ENCODE results near the gene IFT88. TPM values are rescaled to one million over a fixed set of nuclear protein-coding genes. Genes with fewer than 3 reads are reported as not detected.
"Not testable (repeated sequence)": the region's sequence is repeated elsewhere in the genome, so short reads cannot be mapped to it uniquely, and the experiment has no call there.

Gene IFT88
- total RNA-seq, 2 donors from 2014 or later: 7.0 to 9.3 TPM

DNA sequence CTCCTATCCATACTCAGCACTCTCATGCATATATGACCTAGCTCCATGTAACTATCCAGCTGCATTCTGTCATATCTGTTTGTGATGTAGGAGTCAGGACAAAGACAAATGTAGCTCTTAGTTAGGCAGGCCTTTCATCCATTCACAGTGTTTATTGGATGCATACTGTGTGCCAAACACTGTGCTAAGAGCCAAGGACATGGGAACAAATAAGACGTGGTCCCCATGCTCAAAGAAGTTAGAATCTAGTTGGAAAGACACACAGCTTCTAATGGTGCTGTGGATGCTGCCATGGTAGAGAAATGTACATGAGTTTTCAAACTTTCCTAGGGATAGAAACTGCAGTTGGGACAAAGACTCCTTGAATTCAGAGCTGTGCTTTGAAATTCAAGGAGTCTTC lies 104.8 kb downstream of the IFT88 start:
- Mint-ChIP-seq H3K36me3 (ENCODE audit: low read depth) (peaks cover 8% of the 10 kb centered on the region), H3K27ac (no peak overlapping the region), H3K4me1 (no peaks in the 10 kb centered on the region), H3K4me3 (no peak overlapping the region), H3K27me3 (no peaks in the 10 kb centered on the region)
- H3K9me3 ChIP-seq (ENCODE audit: control insufficient read depth, low read length, poor library complexity, severe bottlenecking): no peaks in the 10 kb centered on the region
- ATAC-seq (no peak), DNase-seq (no peak)

DNA sequence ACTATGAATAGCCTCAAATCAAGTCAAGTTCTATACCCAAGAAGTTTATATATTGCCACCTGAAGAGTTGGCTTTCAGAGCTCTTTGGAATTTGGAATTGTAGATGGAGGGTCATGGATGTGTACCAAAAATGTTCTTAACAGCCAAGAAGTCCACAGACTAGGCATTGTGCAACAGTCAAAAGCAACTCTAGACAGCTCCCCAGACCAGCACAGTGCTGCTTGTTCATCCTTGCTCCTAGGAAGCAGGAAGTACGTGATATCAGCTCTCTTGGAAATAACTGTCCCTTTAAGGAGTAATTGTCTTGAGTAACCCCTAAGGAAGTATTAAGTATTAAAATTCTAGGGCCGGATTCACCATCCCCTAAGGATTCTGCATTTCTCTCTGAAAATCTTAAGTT lies 105.8 kb downstream of the IFT88 start:
- Mint-ChIP-seq H3K4me1 (no peaks in the 10 kb centered on the region), H3K27me3 (no peaks in the 10 kb centered on the region), H3K27ac (no peak overlapping the region), H3K4me3 (no peak overlapping the region), H3K36me3 (ENCODE audit: low read depth) (peaks cover 8% of the 10 kb centered on the region)
- ATAC-seq: no peak
- H3K9me3 ChIP-seq (ENCODE audit: control insufficient read depth, low read length, poor library complexity, severe bottlenecking): no peaks in the 10 kb centered on the region
- no peak for DNase-seq

GRCh38 chr13:20673715-20674114 lies 106.8 kb downstream of the IFT88 start:
- H3K36me3 Mint-ChIP-seq (ENCODE audit: low read depth): peaks cover 8% of the 10 kb centered on the region
- H3K27ac Mint-ChIP-seq: no peak overlapping the region

GRCh38 chr13:20676213-20676612 lies 109.3 kb downstream of the IFT88 start:
- Mint-ChIP-seq H3K27ac (peak overlapping the region; percentile 54), H3K36me3 (ENCODE audit: low read depth) (peaks cover 13% of the 10 kb centered on the region), H3K4me1 (no peaks in the 10 kb centered on the region), H3K27me3 (no peaks in the 10 kb centered on the region), H3K4me3 (no peak overlapping the region)
- no peaks in the 10 kb centered on the region for H3K9me3 ChIP-seq (ENCODE audit: control insufficient read depth, low read length, poor library complexity, severe bottlenecking)
- ATAC-seq (no peak), DNase-seq (no peak)

More at GRCh38 chr13:20673715-20674114, 106.8 kb downstream of the IFT88 start:
- DNase-seq (no peak), ATAC-seq (no peak)
- H3K9me3 ChIP-seq (ENCODE audit: control insufficient read depth, low read length, poor library complexity, severe bottlenecking): no peaks in the 10 kb centered on the region
- no peaks in the 10 kb centered on the region for H3K4me1 Mint-ChIP-seq
- no peaks in the 10 kb centered on the region for H3K27me3 Mint-ChIP-seq
- H3K4me3 Mint-ChIP-seq: no peak overlapping the region

GRCh38 chr13:20678606-20679005 lies 111.6 kb downstream of the IFT88 start:
- not testable (repeated sequence) for H3K4me3 Mint-ChIP-seq; H3K27me3 Mint-ChIP-seq; H3K4me1 Mint-ChIP-seq; H3K9me3 ChIP-seq (ENCODE audit: control insufficient read depth, low read length, poor library complexity, severe bottlenecking); DNase-seq; H3K27ac Mint-ChIP-seq; ATAC-seq
- peaks cover 13% of the 10 kb centered on the region for H3K36me3 Mint-ChIP-seq (ENCODE audit: low read depth)

GRCh38 chr13:20679879-20680278 lies 112.9 kb downstream of the IFT88 start:
- Mint-ChIP-seq H3K4me3 (no peak overlapping the region), H3K27me3 (no peaks in the 10 kb centered on the region), H3K27ac (no peak overlapping the region), H3K4me1 (no peaks in the 10 kb centered on the region), H3K36me3 (ENCODE audit: low read depth) (peaks cover 12% of the 10 kb centered on the region)
- ATAC-seq: no peak
- no peak for DNase-seq
- no peaks in the 10 kb centered on the region for H3K9me3 ChIP-seq (ENCODE audit: control insufficient read depth, low read length, poor library complexity, severe bottlenecking)

DNA sequence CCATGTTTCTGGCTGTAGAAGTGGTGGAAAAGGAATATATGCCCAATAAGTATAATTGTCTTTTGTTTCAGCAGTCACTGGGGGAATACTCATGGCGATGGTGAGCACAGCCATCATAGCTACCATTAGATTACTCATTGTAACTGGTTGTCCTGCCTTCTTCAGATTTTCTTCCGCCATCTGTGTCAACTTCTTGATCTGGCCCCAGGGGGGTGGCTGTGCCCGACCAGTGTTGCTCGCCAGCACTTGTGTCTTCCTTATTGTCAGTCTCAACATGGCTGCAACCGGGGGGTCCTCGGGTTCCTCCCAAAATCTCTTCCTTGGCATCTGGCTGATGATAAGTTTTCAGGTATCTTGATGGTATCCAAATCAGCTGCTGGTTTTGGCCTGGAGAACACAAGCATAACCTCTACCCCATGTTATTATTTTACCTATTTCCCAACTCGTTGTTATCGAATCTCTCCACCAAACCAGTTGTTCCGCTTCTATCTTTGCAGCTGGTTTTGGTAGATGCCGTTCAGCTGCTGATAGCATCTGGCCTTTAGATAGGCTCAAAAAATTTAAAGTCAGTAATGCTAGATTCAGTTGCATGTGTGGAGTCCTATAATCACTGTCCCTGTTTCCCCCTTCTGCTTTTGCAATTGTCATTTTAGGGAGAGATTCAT lies 113.6 kb downstream of the IFT88 start:
- H3K4me1 Mint-ChIP-seq: no peaks in the 10 kb centered on the region
- peaks cover 12% of the 10 kb centered on the region for H3K36me3 Mint-ChIP-seq (ENCODE audit: low read depth)
- no peak overlapping the region for H3K4me3 Mint-ChIP-seq
- ATAC-seq (no peak), DNase-seq (no peak)
- no peak overlapping the region for H3K27ac Mint-ChIP-seq
- no peaks in the 10 kb centered on the region for H3K27me3 Mint-ChIP-seq
- H3K9me3 ChIP-seq (ENCODE audit: control insufficient read depth, low read length, poor library complexity, severe bottlenecking): no peaks in the 10 kb centered on the region

GRCh38 chr13:20681481-20681880 lies 114.5 kb downstream of the IFT88 start:
- not testable (repeated sequence) for H3K4me1 Mint-ChIP-seq; H3K36me3 Mint-ChIP-seq (ENCODE audit: low read depth); H3K4me3 Mint-ChIP-seq; H3K27me3 Mint-ChIP-seq; H3K27ac Mint-ChIP-seq; ATAC-seq; DNase-seq; H3K9me3 ChIP-seq (ENCODE audit: control insufficient read depth, low read length, poor library complexity, severe bottlenecking)

DNA sequence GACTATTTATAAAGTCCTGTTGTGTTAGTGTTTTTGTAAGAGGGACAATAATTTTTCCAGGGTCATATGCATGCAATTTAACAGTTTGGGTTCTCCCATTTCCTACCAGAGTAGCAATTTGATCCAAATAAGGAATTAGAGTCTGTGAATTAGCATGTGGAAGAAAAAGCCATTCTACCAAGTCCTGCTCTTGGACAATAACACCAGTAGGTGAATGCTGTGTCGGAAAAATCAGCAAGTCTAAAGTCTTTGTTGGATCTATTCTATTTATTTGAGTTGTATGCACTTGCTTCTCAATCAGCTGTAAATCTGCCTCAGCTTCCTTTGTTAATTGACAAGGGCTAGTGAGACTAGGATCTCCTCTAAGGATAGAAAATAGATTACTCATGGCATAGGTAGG lies 115.1 kb downstream of the IFT88 start:
- Mint-ChIP-seq H3K27ac (no peak overlapping the region), H3K27me3 (no peaks in the 10 kb centered on the region), H3K4me3 (no peak overlapping the region), H3K4me1 (no peaks in the 10 kb centered on the region), H3K36me3 (ENCODE audit: low read depth) (peaks cover 9% of the 10 kb centered on the region)
- no peak for ATAC-seq
- no peaks in the 10 kb centered on the region for H3K9me3 ChIP-seq (ENCODE audit: control insufficient read depth, low read length, poor library complexity, severe bottlenecking)
- no peak for DNase-seq

DNA sequence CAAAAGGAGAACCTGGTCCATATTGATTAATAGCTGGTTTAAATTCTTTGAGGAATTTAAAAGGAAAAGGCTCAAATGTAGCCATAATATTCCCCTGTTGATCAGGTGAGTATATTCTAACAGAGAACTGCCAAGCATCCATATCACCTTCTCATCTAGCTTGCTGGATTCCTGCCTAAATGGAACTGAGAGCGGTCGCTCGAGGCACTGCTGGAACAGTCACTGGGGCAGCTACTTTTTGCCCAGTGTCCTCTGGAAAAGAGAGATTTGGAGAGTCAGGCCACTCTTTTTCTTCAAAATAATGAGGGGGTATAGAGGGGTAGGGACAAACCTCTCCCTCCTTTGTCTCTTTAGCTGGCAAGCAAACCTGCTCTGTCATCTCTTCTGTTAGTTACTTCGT lies 117.1 kb downstream of the IFT88 start:
- no peaks in the 10 kb centered on the region for H3K4me1 Mint-ChIP-seq
- H3K36me3 Mint-ChIP-seq (ENCODE audit: low read depth): peaks cover 9% of the 10 kb centered on the region
- H3K4me3 Mint-ChIP-seq: no peak overlapping the region
- DNase-seq: no peak
- H3K9me3 ChIP-seq (ENCODE audit: control insufficient read depth, low read length, poor library complexity, severe bottlenecking): no peaks in the 10 kb centered on the region
- no peak overlapping the region for H3K27ac Mint-ChIP-seq
- no peaks in the 10 kb centered on the region for H3K27me3 Mint-ChIP-seq
- no peak for ATAC-seq

DNA sequence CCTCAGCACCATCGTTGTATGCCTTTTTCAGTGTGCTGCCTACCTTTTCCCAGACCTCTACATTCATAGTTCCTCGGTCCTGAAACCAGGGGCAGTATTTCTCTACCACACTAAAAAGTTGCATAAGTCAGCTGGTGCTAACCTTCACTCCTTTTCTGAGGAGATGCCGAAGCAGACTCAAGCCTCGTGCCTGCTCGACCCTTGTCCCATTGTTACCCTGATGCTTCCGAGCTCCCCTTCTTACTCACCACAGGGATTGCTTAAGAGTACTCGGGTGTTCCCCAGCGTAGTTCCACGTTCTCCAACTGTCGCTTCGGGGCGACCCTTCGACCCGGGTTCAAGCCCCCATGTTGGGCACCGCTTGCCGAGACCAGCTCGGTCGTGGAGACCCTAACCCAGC lies 117.6 kb downstream of the IFT88 start:
- peaks cover 9% of the 10 kb centered on the region for H3K36me3 Mint-ChIP-seq (ENCODE audit: low read depth)
- H3K4me3 Mint-ChIP-seq: no peak overlapping the region
- H3K9me3 ChIP-seq (ENCODE audit: control insufficient read depth, low read length, poor library complexity, severe bottlenecking): no peaks in the 10 kb centered on the region
- no peak for DNase-seq
- H3K4me1 Mint-ChIP-seq: no peaks in the 10 kb centered on the region
- H3K27ac Mint-ChIP-seq: no peak overlapping the region
- H3K27me3 Mint-ChIP-seq: no peaks in the 10 kb centered on the region
- no peak for ATAC-seq

GRCh38 chr13:20685092-20685491 lies 118.1 kb downstream of the IFT88 start:
- no peaks in the 10 kb centered on the region for H3K27me3 Mint-ChIP-seq
- ATAC-seq: no peak

DNA sequence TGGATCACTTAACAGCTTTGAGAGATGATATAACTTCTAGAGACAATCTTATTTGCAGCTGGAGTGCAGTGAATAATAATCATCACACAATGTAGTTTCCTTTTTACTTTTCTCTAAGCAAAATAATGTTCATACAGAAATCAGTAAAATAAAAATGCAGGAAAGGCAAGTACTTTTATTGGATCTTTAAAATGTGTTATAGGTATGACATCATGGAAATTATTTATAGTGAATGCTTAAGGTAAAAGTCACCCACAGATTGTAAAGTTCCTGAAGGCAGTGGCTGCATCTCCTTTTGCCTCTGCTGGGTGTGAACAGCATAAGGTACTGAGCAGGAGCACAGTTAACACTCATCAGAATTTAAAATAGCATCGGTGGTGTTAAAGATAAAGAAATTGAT lies 119.2 kb downstream of the IFT88 start:
- Mint-ChIP-seq H3K4me3 (no peak overlapping the region), H3K36me3 (ENCODE audit: low read depth) (peaks cover 4% of the 10 kb centered on the region), H3K27ac (no peak overlapping the region), H3K27me3 (no peaks in the 10 kb centered on the region), H3K4me1 (no peaks in the 10 kb centered on the region)
- ATAC-seq (no peak), DNase-seq (no peak)
- no peaks in the 10 kb centered on the region for H3K9me3 ChIP-seq (ENCODE audit: control insufficient read depth, low read length, poor library complexity, severe bottlenecking)

More at GRCh38 chr13:20685092-20685491, 118.1 kb downstream of the IFT88 start:
- Mint-ChIP-seq H3K4me1 (no peaks in the 10 kb centered on the region), H3K27ac (no peak overlapping the region), H3K36me3 (ENCODE audit: low read depth) (peaks cover 9% of the 10 kb centered on the region), H3K4me3 (no peak overlapping the region)
- DNase-seq: no peak
- H3K9me3 ChIP-seq (ENCODE audit: control insufficient read depth, low read length, poor library complexity, severe bottlenecking): no peaks in the 10 kb centered on the region

DNA sequence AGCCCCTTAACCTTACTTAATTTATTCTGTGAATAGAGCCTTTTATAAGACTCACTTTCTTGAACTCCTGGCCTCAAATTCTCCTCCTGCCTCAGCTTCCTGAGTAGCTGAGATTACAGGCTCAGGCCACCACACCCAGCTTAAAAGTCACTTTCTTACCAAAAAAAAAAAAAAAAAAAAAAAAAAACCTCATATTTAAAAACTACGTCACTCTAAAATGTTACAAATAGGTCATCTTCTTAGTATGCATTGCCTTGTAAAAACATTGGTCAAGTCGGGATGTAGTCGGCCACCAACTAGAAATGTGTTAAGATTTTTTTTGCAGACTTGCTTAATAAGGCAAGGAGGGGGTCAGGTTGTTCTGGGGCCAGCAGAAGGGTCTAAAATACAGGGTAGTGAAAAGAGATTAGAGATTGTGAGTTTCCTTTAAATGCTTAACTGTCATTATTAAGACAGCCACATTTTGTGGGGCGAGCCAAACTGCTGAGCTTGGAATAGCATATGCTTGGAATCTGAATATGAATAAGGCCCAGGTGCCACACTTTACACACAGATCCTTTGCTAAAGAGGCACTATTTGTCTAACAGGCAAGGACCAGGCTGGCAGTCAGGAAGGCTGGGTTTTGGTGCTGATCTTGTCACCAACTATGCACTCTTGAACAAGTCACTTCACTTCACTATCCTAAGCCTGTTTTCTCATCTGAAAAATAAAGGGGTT lies 120.1 kb downstream of the IFT88 start:
- H3K27me3 Mint-ChIP-seq: no peaks in the 10 kb centered on the region
- no peaks in the 10 kb centered on the region for H3K9me3 ChIP-seq (ENCODE audit: control insufficient read depth, low read length, poor library complexity, severe bottlenecking)
- H3K4me3 Mint-ChIP-seq: no peak overlapping the region
- ATAC-seq: no peak
- H3K36me3 Mint-ChIP-seq (ENCODE audit: low read depth): peaks cover 4% of the 10 kb centered on the region
- H3K4me1 Mint-ChIP-seq: no peaks in the 10 kb centered on the region
- no peak for DNase-seq
- no peak overlapping the region for H3K27ac Mint-ChIP-seq
